ENCODE measurements around the gene DYNAP. TPM values are rescaled to one million over a fixed set of nuclear protein-coding genes. Genes with fewer than 3 reads are reported as not detected.

The DYNAP gene
- polyA plus RNA-seq, 2 of the 4 experiments (the other 2 are of a cell fraction) = not detected

- no peak overlapping the region for H3K4me3 ChIP-seq
- no peaks in the 10 kb centered on the region for H3K9me3 ChIP-seq
- ATAC-seq (no peak), FAIRE-seq (no peak), DNase-seq (ENCODE audit: low read depth in 1 of 2, low spot score in 1 of 2) (no peak)
- H3K4me2 ChIP-seq = no peak overlapping the region
- ChIA-PET POLR2A (no interaction called here), CTCF (interaction anchor here (0.9 to 1.6 kb wide), 2 partner anchors 40 to 113 kb away, joined by 3 to 7 read pairs; no protein-coding TSS in a partner anchor)
- H3K4me1 ChIP-seq = no peaks in the 10 kb centered on the region
- 16% methylated on average over 2 of the region's 2 CpGs for whole genome bisulfite sequencing (ENCODE audit: missing lambda C conversion rate)
- TF ChIP-seq TP53 (CRISPR knock-in tag; IDR thresholded peaks at IDR 0.05) (no peak), TFCP2L1 (CRISPR knock-in tag; IDR thresholded peaks at IDR 0.05) (no peak), HEYL (CRISPR knock-in tag; IDR thresholded peaks at IDR 0.05) (no peak), ELK1 (IDR thresholded peaks at IDR 0.05; ENCODE audit: low read depth, low read length) (no peak), USF2 (IDR thresholded peaks at IDR 0.05) (no peak)
- H3K27ac ChIP-seq = no peak overlapping the region
These were observed 33.1 kb upstream of the DYNAP start for GRCh38 chr18:54557958-54558357.

GRCh38 chr18:54558609-54559585 lies 32.1 kb upstream of the DYNAP start:
- DNase-seq (ENCODE audit: low read depth in 1 of 2, low spot score in 1 of 2) (peak; percentile 5 to 16), FAIRE-seq (no peak), ATAC-seq (no peak)
- ChIA-PET CTCF (interaction anchor here (0.6 to 1.6 kb wide), 5 partner anchors 30 to 121 kb away, joined by 3 to 7 read pairs (median 3); no protein-coding TSS in a partner anchor), POLR2A (no interaction called here)
- Histone ChIP-seq H3K4me3 (no peak overlapping the region), H3K4me1 (no peaks in the 10 kb centered on the region), H3K27ac (no peak overlapping the region), H3K4me2 (no peak overlapping the region), H3K9me3 (no peaks in the 10 kb centered on the region)
- TF ChIP-seq FOSL2 (IDR thresholded peaks at IDR 0.05) (no peak), FOSL2 (CRISPR knock-in tag; IDR thresholded peaks at IDR 0.05) (no peak), GATA3 (IDR thresholded peaks at IDR 0.05; ENCODE audit: borderline replicate concordance) (no peak), CBX8 (IDR thresholded peaks at IDR 0.05) (no peak), SMC3 (IDR thresholded peaks at IDR 0.05) (peak; percentile 62), TP53 (CRISPR knock-in tag; IDR thresholded peaks at IDR 0.05) (no peak), EHF (CRISPR knock-in tag; IDR thresholded peaks at IDR 0.05) (no peak), CTCF (IDR thresholded peaks at IDR 0.05) (peak; percentile 57), PBX3 (IDR thresholded peaks at IDR 0.05) (no peak), NFE2L2 (conservative IDR thresholded peaks at IDR 0.05; ENCODE audit: low read length) (no peak), HMGXB4 (CRISPR knock-in tag; IDR thresholded peaks at IDR 0.05; ENCODE audit: borderline replicate concordance) (no peak), RAD21 (conservative IDR thresholded peaks at IDR 0.05 in 1 of 2, IDR thresholded peaks at IDR 0.05 in 1 of 2) (peak; percentile 55 to 56; a peak in 4 of 5 replicates), RFX5 (IDR thresholded peaks at IDR 0.05) (no peak), RNF2 (IDR thresholded peaks at IDR 0.05; ENCODE audit: borderline replicate concordance, low read depth) (no peak), REST (IDR thresholded peaks at IDR 0.05) (no peak)
- 40% methylated on average over 3 of the region's 3 CpGs for WGBS (ENCODE audit: missing lambda C conversion rate)

Data from A549 (cell line).